Measurements from ENCODE around the gene NBEAL2.
A peak's percentile ranks its signal among the peaks of the same experiment; 100 is the strongest.

NBEAL2 gene

GRCh38 chr3:46984591-46985459 is 5.4 kb downstream of the NBEAL2 start:
- no peak for TF ChIP-seq POLR2A (IDR thresholded peaks at IDR 0.05; ENCODE audit: low read depth, low read length)
- no peak for TF ChIP-seq POLR2AphosphoS5 (IDR thresholded peaks at IDR 0.05; ENCODE audit: low read depth, low read length)
- TF ChIP-seq TAF1 (IDR thresholded peaks at IDR 0.05; ENCODE audit: borderline replicate concordance, low read depth, low read length), result no peak
- no peak for FAIRE-seq
- no peak for DNase-seq (ENCODE audit: insufficient read length)

DNA sequence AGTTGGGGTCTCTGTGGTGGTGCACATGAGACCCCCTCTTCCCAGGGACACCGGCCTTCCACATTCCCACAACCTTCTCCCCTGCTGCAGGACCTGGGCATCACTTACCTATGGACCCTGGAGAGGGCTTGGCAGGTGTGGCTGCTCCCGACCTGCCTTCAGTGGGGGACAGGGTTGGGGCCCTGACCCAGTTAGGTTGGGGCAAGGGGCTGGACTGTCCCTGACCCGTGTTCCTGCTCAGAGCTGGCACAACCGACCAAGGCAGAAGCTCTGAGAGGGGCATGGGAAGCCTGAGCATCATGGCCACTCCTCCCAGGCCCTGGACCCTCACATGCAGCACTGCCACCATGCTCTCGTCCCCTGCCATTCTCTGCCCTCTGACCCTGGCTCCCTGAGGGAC is 6.1 kb downstream of the NBEAL2 start:
- DNase-seq (ENCODE audit: insufficient read length), result no peak
- FAIRE-seq, result no peak
- TF ChIP-seq POLR2AphosphoS5 (IDR thresholded peaks at IDR 0.05; ENCODE audit: low read depth, low read length) (no peak), POLR2A (IDR thresholded peaks at IDR 0.05; ENCODE audit: low read depth, low read length) (no peak), TAF1 (IDR thresholded peaks at IDR 0.05; ENCODE audit: borderline replicate concordance, low read depth, low read length) (no peak)

- DNase-seq (ENCODE audit: insufficient read length), result no peak
- FAIRE-seq, result peak; percentile 53
- TF ChIP-seq POLR2A (IDR thresholded peaks at IDR 0.05; ENCODE audit: low read depth, low read length) (no peak), TAF1 (IDR thresholded peaks at IDR 0.05; ENCODE audit: borderline replicate concordance, low read depth, low read length) (no peak), POLR2AphosphoS5 (IDR thresholded peaks at IDR 0.05; ENCODE audit: low read depth, low read length) (no peak)
These were observed 6.7 kb downstream of the NBEAL2 start for GRCh38 chr3:46986055-46986730.

DNA sequence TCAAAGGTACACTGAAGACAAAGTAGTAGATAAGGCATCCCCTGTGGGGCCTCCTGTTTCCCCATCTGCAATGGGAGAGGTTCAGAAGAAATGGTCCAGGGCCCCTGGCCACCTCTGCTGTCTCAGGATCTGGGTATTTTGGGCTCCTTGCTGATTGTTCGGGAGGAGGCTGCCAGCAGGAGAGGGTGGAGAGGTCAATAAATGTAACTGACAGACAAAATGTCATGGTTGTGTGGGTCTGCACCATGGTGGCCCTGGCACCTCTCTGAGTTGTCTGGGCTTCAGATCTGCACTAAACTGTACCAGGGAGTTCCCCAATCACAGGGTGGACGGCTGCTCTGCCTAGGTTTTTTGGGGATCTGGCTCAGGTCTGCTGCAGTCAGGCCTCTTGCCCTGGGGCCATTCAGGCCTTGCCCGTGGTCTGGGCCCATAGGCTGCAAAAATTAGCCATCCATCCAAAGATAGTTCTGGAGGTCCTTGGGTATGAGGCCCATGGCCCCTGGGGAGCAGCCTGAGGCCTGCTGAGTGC is 7.4 kb downstream of the NBEAL2 start:
- FAIRE-seq (no peak), DNase-seq (ENCODE audit: insufficient read length) (no peak)
- no peak for TF ChIP-seq POLR2A (IDR thresholded peaks at IDR 0.05; ENCODE audit: low read depth, low read length)
- TF ChIP-seq POLR2AphosphoS5 (IDR thresholded peaks at IDR 0.05; ENCODE audit: low read depth, low read length), result no peak
- TF ChIP-seq TAF1 (IDR thresholded peaks at IDR 0.05; ENCODE audit: borderline replicate concordance, low read depth, low read length), result no peak

DNA sequence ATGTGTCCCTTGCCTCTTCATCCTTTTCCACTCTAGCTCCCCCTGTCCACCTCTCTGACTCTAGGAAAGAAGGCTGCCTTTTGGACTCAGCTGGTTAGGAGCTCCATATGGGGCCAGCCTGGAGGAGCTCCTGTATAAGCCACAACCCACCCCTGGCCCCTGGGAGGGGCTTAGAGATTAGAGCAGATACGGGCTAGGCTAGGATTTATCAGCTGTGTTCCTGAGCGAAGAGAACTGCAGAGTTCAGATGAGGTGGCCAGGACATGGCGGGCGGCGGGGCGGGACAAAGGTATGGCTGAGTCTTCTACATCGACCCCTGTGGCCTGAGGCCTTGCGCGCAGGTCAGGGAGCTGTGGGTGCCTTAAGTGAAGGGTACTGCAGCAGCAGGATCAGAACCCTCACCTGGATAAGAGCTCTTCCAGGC is 7.9 kb downstream of the NBEAL2 start:
- DNase-seq (ENCODE audit: insufficient read length) (no peak), FAIRE-seq (no peak)
- TF ChIP-seq POLR2A (IDR thresholded peaks at IDR 0.05; ENCODE audit: low read depth, low read length), result no peak
- 0 out of 2 replicates have a peak, but pooled peaks have one; percentile 7 for TF ChIP-seq POLR2AphosphoS5 (IDR thresholded peaks at IDR 0.05; ENCODE audit: low read depth, low read length)

- peak; percentile 96 for DNase-seq (ENCODE audit: insufficient read length)
- FAIRE-seq, result peak; percentile 98
- TF ChIP-seq POLR2A (IDR thresholded peaks at IDR 0.05; ENCODE audit: low read depth, low read length) (no peak; the same call in 1 of the 2 replicates), POLR2AphosphoS5 (IDR thresholded peaks at IDR 0.05; ENCODE audit: low read depth, low read length) (peak; percentile 41; the same call in 1 of the 2 replicates), TAF1 (IDR thresholded peaks at IDR 0.05; ENCODE audit: borderline replicate concordance, low read depth, low read length) (no peak)
These were observed 8.4 kb downstream of the NBEAL2 start for GRCh38 chr3:46987743-46988401.

GRCh38 chr3:46988616-46989015 is 9.2 kb downstream of the NBEAL2 start:
- DNase-seq (ENCODE audit: insufficient read length) (no peak), FAIRE-seq (no peak)
- no peak for TF ChIP-seq TAF1 (IDR thresholded peaks at IDR 0.05; ENCODE audit: borderline replicate concordance, low read depth, low read length)
- TF ChIP-seq POLR2AphosphoS5 (IDR thresholded peaks at IDR 0.05; ENCODE audit: low read depth, low read length), result 0 out of 2 replicates have a peak, but pooled peaks have one; percentile 8
- TF ChIP-seq POLR2A (IDR thresholded peaks at IDR 0.05; ENCODE audit: low read depth, low read length), result no peak

DNA sequence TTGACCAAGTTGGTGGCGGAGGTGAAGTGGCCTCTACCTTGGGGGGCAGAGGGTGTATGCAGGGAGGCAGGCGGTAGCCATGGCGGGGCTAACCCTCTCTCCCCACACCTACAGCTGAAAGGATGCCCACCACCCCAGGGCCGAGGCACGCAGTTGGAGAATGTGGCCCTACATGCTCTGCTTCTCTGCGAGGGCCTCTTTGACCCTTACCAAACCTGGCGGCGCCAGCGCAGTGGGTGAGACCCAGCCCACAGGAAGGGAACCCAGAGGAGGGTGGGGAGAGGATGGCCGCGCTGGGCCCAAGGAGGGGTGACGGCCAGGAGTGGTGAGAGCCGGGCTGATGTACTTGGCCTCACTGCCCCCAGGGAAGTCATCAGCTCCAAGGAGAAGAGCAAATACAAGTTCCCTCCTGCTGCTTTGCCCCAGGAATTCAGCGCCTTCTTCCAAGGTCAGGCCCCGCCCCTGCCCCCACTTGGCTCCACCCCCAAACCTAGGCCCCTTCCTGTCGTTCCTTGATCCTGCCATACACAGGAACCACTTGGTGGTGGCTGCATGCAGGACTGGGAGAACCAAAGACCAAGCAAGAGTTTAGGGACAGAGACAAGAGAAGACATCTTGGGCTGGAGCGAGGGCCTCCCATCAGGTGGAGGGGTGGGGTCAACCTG is 9.8 kb downstream of the NBEAL2 start:
- no peak for DNase-seq (ENCODE audit: insufficient read length)
- no peak for FAIRE-seq
- TF ChIP-seq TAF1 (IDR thresholded peaks at IDR 0.05; ENCODE audit: borderline replicate concordance, low read depth, low read length), result no peak
- TF ChIP-seq POLR2AphosphoS5 (IDR thresholded peaks at IDR 0.05; ENCODE audit: low read depth, low read length), result no peak
- TF ChIP-seq POLR2A (IDR thresholded peaks at IDR 0.05; ENCODE audit: low read depth, low read length), result no peak

- peak; percentile 86 for FAIRE-seq
- DNase-seq (ENCODE audit: insufficient read length), result no peak
- TF ChIP-seq POLR2A (IDR thresholded peaks at IDR 0.05; ENCODE audit: low read depth, low read length), result peak; percentile 29; the same call in 1 of the 2 replicates
- TF ChIP-seq TAF1 (IDR thresholded peaks at IDR 0.05; ENCODE audit: borderline replicate concordance, low read depth, low read length), result no peak
These were observed 11.3 kb downstream of the NBEAL2 start for GRCh38 chr3:46990573-46991374.

Data from GM12892 (cell line).